Measurements from ENCODE around the gene FZR1.

FZR1 gene

GRCh38 chr19:3465552-3465951 is 40.6 kb upstream of the FZR1 start:
- Histone ChIP-seq H2BK120ac (ENCODE audit: low read depth, low read length) (no peak overlapping the region), H3K4me1 (ENCODE audit: control insufficient read depth, low read depth, low read length) (no peaks in the 10 kb centered on the region)

GRCh38 chr19:3466635-3467034 is 39.5 kb upstream of the FZR1 start:
- Histone ChIP-seq H4K8ac (ENCODE audit: low read depth, low read length) (no peak overlapping the region), H2BK15ac (replicated peaks; ENCODE audit: low read depth) (no peak overlapping the region), H3K36me3 (ENCODE audit: control insufficient read depth, insufficient read depth, low read length) (no peaks in the 10 kb centered on the region), H3K4me1 (ENCODE audit: control insufficient read depth, low read depth, low read length) (no peaks in the 10 kb centered on the region), H2AK5ac (ENCODE audit: low read length) (no peak overlapping the region), H3K4ac (ENCODE audit: low read depth, low read length) (no peak overlapping the region), H3K79me2 (ENCODE audit: control insufficient read depth, insufficient read depth, low read length) (no peaks in the 10 kb centered on the region), H4K5ac (ENCODE audit: low read length) (no peak overlapping the region), H3K79me1 (ENCODE audit: low read length) (no peaks in the 10 kb centered on the region), H3K9ac (ENCODE audit: low read length) (no peak overlapping the region), H3K4me3 (ENCODE audit: low read length) (no peak overlapping the region), H3K56ac (ENCODE audit: low read length) (no peak overlapping the region), H3K27ac (ENCODE audit: low read depth, low read length) (no peak overlapping the region), H3K4me2 (ENCODE audit: low read length) (no peak overlapping the region), H3K18ac (ENCODE audit: low read length) (no peak overlapping the region), H3K27me3 (ENCODE audit: insufficient read depth, low read length, poor library complexity) (no peaks in the 10 kb centered on the region), H3K23ac (ENCODE audit: low read length) (no peak overlapping the region), H2BK5ac (ENCODE audit: low read length) (no peak overlapping the region), H2BK120ac (ENCODE audit: low read depth, low read length) (no peak overlapping the region)
- no CpG with 5 or more reads among the region's 9 CpGs for WGBS (ENCODE audit: extremely low coverage, insufficient coverage, low lambda C conversion rate)
- no peak for DNase-seq

More at GRCh38 chr19:3465552-3465951, 40.6 kb upstream of the FZR1 start:
- Histone ChIP-seq H3K79me2 (ENCODE audit: control insufficient read depth, insufficient read depth, low read length) (no peaks in the 10 kb centered on the region), H3K4ac (ENCODE audit: low read depth, low read length) (no peak overlapping the region), H2BK15ac (replicated peaks; ENCODE audit: low read depth) (no peak overlapping the region), H3K4me2 (ENCODE audit: low read length) (no peak overlapping the region), H3K9ac (ENCODE audit: low read length) (no peak overlapping the region), H3K79me1 (ENCODE audit: low read length) (no peaks in the 10 kb centered on the region), H3K23ac (ENCODE audit: low read length) (no peak overlapping the region), H4K5ac (ENCODE audit: low read length) (no peak overlapping the region), H3K4me3 (ENCODE audit: low read length) (no peak overlapping the region), H3K56ac (ENCODE audit: low read length) (peak overlapping the region; percentile 67), H3K27me3 (ENCODE audit: insufficient read depth, low read length, poor library complexity) (no peaks in the 10 kb centered on the region), H4K8ac (ENCODE audit: low read depth, low read length) (no peak overlapping the region), H2BK5ac (ENCODE audit: low read length) (no peak overlapping the region), H3K27ac (ENCODE audit: low read depth, low read length) (no peak overlapping the region), H3K18ac (ENCODE audit: low read length) (peak overlapping the region; percentile 94), H2AK5ac (ENCODE audit: low read length) (no peak overlapping the region), H3K36me3 (ENCODE audit: control insufficient read depth, insufficient read depth, low read length) (no peaks in the 10 kb centered on the region)
- WGBS (ENCODE audit: extremely low coverage, insufficient coverage, low lambda C conversion rate), result no CpG with 5 or more reads among the region's 7 CpGs
- no peak for DNase-seq

GRCh38 chr19:3467437-3468198 is 38.5 kb upstream of the FZR1 start:
- no peaks in the 10 kb centered on the region for H3K27me3 ChIP-seq (ENCODE audit: insufficient read depth, low read length, poor library complexity)

GRCh38 chr19:3468211-3468610 is 37.9 kb upstream of the FZR1 start:
- no peak overlapping the region for H3K27ac ChIP-seq (ENCODE audit: low read depth, low read length)
- no peak overlapping the region for H3K56ac ChIP-seq (ENCODE audit: low read length)
- H2BK120ac ChIP-seq (ENCODE audit: low read depth, low read length), result no peak overlapping the region
- no peaks in the 10 kb centered on the region for H3K79me2 ChIP-seq (ENCODE audit: control insufficient read depth, insufficient read depth, low read length)
- no peak overlapping the region for H4K8ac ChIP-seq (ENCODE audit: low read depth, low read length)
- H3K36me3 ChIP-seq (ENCODE audit: control insufficient read depth, insufficient read depth, low read length), result no peaks in the 10 kb centered on the region
- no peak overlapping the region for H3K18ac ChIP-seq (ENCODE audit: low read length)
- H2AK5ac ChIP-seq (ENCODE audit: low read length), result no peak overlapping the region
- H3K4me2 ChIP-seq (ENCODE audit: low read length), result no peak overlapping the region
- WGBS (ENCODE audit: extremely low coverage, insufficient coverage, low lambda C conversion rate), result no CpG with 5 or more reads among the region's 3 CpGs
- H3K79me1 ChIP-seq (ENCODE audit: low read length), result no peaks in the 10 kb centered on the region
- H3K4ac ChIP-seq (ENCODE audit: low read depth, low read length), result no peak overlapping the region
- H4K5ac ChIP-seq (ENCODE audit: low read length), result no peak overlapping the region
- no peaks in the 10 kb centered on the region for H3K4me1 ChIP-seq (ENCODE audit: control insufficient read depth, low read depth, low read length)
- DNase-seq, result no peak
- no peaks in the 10 kb centered on the region for H3K27me3 ChIP-seq (ENCODE audit: insufficient read depth, low read length, poor library complexity)
- no peak overlapping the region for H3K9ac ChIP-seq (ENCODE audit: low read length)
- no peak overlapping the region for H2BK15ac ChIP-seq (replicated peaks; ENCODE audit: low read depth)
- H3K23ac ChIP-seq (ENCODE audit: low read length), result no peak overlapping the region
- no peak overlapping the region for H2BK5ac ChIP-seq (ENCODE audit: low read length)
- no peak overlapping the region for H3K4me3 ChIP-seq (ENCODE audit: low read length)

More at GRCh38 chr19:3467437-3468198, 38.5 kb upstream of the FZR1 start:
- Histone ChIP-seq H3K4me2 (ENCODE audit: low read length) (no peak overlapping the region), H3K79me1 (ENCODE audit: low read length) (no peaks in the 10 kb centered on the region), H2BK15ac (replicated peaks; ENCODE audit: low read depth) (no peak overlapping the region), H3K4me1 (ENCODE audit: control insufficient read depth, low read depth, low read length) (no peaks in the 10 kb centered on the region), H2AK5ac (ENCODE audit: low read length) (no peak overlapping the region), H2BK5ac (ENCODE audit: low read length) (no peak overlapping the region), H3K79me2 (ENCODE audit: control insufficient read depth, insufficient read depth, low read length) (no peaks in the 10 kb centered on the region), H4K5ac (ENCODE audit: low read length) (no peak overlapping the region), H3K23ac (ENCODE audit: low read length) (no peak overlapping the region), H3K4ac (ENCODE audit: low read depth, low read length) (no peak overlapping the region), H3K18ac (ENCODE audit: low read length) (no peak overlapping the region), H3K27ac (ENCODE audit: low read depth, low read length) (no peak overlapping the region), H3K4me3 (ENCODE audit: low read length) (no peak overlapping the region), H2BK120ac (ENCODE audit: low read depth, low read length) (no peak overlapping the region), H4K8ac (ENCODE audit: low read depth, low read length) (no peak overlapping the region), H3K56ac (ENCODE audit: low read length) (no peak overlapping the region), H3K36me3 (ENCODE audit: control insufficient read depth, insufficient read depth, low read length) (no peaks in the 10 kb centered on the region), H3K9ac (ENCODE audit: low read length) (no peak overlapping the region)
- WGBS (ENCODE audit: extremely low coverage, insufficient coverage, low lambda C conversion rate), result no CpG with 5 or more reads among the region's 10 CpGs
- no peak for DNase-seq

GRCh38 chr19:3469638-3470499 is 36.2 kb upstream of the FZR1 start:
- Histone ChIP-seq H3K9ac (ENCODE audit: low read length) (no peak overlapping the region), H4K5ac (ENCODE audit: low read length) (no peak overlapping the region)

More at GRCh38 chr19:3469638-3470499, 36.2 kb upstream of the FZR1 start:
- Histone ChIP-seq H3K27me3 (ENCODE audit: insufficient read depth, low read length, poor library complexity) (no peaks in the 10 kb centered on the region), H2BK15ac (replicated peaks; ENCODE audit: low read depth) (no peak overlapping the region), H3K4me3 (ENCODE audit: low read length) (no peak overlapping the region), H2BK5ac (ENCODE audit: low read length) (no peak overlapping the region), H3K36me3 (ENCODE audit: control insufficient read depth, insufficient read depth, low read length) (no peaks in the 10 kb centered on the region), H3K18ac (ENCODE audit: low read length) (no peak overlapping the region), H4K8ac (ENCODE audit: low read depth, low read length) (no peak overlapping the region), H3K4ac (ENCODE audit: low read depth, low read length) (no peak overlapping the region), H3K79me2 (ENCODE audit: control insufficient read depth, insufficient read depth, low read length) (no peaks in the 10 kb centered on the region), H2AK5ac (ENCODE audit: low read length) (no peak overlapping the region), H2BK120ac (ENCODE audit: low read depth, low read length) (no peak overlapping the region), H3K27ac (ENCODE audit: low read depth, low read length) (no peak overlapping the region), H3K23ac (ENCODE audit: low read length) (no peak overlapping the region), H3K4me1 (ENCODE audit: control insufficient read depth, low read depth, low read length) (no peaks in the 10 kb centered on the region), H3K4me2 (ENCODE audit: low read length) (no peak overlapping the region), H3K79me1 (ENCODE audit: low read length) (no peaks in the 10 kb centered on the region), H3K56ac (ENCODE audit: low read length) (peak overlapping the region; percentile 19)
- no CpG with 5 or more reads among the region's 14 CpGs for WGBS (ENCODE audit: extremely low coverage, insufficient coverage, low lambda C conversion rate)
- DNase-seq, result no peak

All from mesendoderm (in vitro differentiated cells).